HL-60/S4 (cell line): ENCODE data around the gene EEF1AKMT3.

ENCODE experiments used
- in situ Hi-C: fragments of 300-500 bp; cut with MboI; formaldehyde crosslinking; loops from 2 replicates; pipeline ENCODE4 v1.14.3; 2022; ENCODE audit warnings: low sequenced_read_pairs

Gene EEF1AKMT3

GRCh38 chr12:57750561-57751431 is 21.6 kb upstream of the EEF1AKMT3 start:
- in situ Hi-C loops = no loop called here

GRCh38 chr12:57751432-57751787 is 21.0 kb upstream of the EEF1AKMT3 start:
- in situ Hi-C loops = no loop called here

DNA sequence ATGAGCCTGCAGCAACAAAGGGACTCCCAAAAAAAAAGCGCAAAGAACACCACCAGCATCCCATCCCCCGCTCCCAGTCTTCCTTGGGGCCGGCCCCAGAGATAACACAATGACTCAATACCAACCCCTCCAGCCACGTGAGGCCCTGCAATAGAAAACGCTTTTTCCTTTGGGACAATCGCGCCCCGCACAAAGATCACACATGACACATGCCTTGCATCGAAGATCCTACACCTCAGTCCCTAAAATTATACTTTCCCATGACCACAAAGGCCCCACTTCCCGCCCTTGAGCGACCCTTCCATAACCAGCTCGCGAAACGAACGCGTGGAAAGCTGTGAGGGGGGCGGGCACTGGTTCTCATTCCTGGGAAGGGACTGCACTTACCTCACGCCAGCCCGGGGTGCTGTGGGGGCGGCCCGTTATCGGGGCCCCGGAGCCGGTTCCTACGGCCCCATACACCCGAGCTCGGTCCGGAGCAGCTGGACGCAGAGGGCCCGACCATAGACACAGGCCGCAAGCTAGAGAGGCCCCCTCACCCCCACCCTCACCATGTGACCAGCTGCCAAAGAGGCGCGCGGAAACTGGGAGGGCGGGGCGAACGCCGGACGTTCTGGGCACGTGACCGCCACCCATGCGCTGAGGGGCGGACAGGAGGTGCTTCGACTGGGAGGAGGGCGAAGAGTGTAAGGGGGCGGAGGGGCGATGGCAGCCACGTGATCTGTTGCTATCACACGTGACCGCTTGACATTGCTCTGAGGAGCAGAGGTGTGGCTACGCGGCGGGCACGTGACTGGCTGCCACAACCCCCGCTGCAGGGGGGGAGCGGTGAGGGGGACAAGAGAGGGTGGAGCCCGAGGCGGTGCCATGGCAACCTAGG is 20.4 kb upstream of the EEF1AKMT3 start, which contains the start of gene CDK4:
CDK4 (minus strand) TSS at position 523 of the 880 bp plus-strand sequence. CDS start 593 bp downstream, outside the sequence.
- in situ Hi-C loops = no loop called here

GRCh38 chr12:57752668-57753000 is 19.8 kb upstream of the EEF1AKMT3 start:
- in situ Hi-C loops = no loop called here

DNA sequence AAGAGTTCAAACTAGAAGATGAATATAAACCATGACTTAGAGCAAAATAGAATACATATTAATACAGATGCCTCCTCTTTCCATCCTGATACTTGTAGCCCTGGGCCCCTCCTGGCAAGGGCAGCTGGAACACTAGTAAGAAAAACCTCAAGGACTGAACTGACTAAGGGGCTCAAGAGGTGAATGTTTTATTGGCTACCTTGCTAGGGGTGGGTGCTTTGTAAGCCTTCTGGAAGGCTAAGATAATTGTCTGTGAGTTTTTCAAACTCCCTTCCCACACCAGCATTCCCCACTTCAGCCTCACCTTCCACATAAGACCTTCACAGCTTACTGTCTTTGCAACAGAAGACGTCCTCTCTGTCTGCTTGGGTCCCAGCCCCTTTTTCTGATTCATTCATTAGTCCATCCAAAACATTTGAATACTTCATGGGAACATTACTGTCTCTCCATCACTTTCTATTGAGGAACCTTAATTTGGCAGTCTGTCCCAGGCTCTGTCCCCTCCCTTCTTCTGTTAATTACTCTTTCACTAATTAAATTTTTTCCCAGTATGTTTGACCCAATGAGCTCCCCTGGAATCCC is 18.6 kb upstream of the EEF1AKMT3 start:
- in situ Hi-C loops = no loop called here

- in situ Hi-C loops = no loop called here
Measured at GRCh38 chr12:57754411-57755193, 17.8 kb upstream of the EEF1AKMT3 start, which contains the start of gene MARCHF9. MARCHF9 (plus strand) TSS chr12:57755103; CDS start chr12:57755529, 426 bp downstream.

GRCh38 chr12:57755194-57755453 is 17.3 kb upstream of the EEF1AKMT3 start:
- in situ Hi-C loops = no loop called here

DNA sequence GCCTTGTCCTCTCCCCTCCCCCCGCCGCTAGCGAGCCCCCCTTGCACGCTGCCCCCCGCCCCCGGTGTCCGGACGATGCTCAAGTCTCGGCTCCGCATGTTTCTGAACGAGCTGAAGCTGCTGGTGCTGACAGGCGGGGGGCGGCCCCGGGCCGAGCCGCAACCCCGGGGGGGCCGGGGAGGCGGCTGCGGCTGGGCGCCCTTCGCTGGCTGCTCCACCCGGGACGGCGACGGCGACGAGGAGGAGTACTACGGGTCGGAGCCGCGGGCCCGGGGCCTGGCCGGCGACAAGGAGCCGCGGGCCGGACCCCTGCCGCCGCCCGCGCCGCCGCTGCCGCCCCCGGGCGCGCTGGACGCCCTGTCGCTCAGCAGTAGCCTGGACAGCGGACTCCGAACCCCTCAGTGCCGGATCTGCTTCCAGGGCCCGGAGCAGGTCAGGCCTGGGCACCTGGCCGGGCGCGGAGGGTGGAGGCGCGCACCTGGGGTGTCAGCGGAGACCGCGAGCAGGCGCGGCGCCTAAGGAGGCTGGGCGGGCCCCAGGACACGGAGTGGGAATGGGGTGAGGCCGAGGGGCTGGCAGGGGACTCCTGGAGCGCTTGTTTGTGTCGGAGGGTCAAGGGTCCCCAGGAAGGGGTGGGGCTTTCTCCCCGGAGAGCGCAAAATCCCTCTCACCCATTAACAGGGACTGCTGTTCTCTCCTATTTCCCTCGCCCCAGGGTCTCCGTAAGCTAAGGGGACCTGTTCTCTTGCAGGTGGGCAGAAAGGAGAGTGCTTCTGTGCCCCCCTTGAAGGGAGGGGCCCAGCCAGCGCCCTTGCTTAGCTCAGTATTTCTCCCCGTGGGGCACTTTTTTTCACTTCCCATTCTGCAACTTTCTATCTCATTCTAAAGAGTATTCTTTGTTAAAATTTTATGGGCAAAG is 16.7 kb upstream of the EEF1AKMT3 start:
- in situ Hi-C loops = no loop called here

DNA sequence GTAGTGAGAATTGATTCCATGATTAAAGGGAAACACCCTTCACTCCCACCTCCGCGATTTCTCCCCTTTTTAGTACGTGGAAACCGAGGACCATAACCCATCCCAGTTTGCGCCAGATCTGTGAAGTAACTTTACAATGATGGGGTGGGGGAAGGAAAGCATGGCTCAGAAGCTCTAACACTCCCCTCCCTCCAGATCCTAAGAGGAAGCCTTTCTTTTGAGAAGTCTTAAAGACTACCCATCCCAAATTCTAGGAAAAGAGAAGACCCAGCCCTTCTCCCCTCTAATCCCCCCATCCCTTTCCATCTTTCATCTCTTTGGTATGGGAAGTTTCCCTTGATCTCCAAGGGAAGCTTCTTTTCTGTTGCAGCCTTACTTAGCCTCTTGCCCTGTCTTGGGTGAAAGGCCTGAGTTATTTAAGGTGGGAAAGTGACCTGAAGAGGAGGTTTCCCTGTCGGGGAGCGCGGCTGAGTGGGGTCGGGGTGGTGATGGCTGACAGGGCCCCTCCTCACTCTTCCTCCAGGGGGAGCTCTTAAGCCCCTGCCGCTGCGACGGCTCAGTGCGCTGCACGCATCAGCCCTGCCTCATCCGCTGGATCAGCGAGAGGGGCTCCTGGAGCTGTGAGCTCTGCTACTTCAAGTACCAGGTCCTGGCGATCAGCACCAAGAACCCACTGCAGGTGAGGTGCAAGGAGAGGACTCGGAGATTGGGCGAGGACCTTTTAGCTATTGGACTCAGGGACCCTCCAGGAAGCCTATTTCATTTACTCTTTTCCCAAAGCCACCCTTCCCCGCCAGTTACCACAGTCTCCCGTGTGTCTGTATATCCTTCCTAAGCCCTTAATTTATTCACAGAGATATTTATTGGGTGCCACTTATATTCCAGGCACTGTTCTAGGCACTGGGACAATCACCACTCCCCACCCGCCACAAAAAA is 15.7 kb upstream of the EEF1AKMT3 start:
- in situ Hi-C loops = no loop called here

DNA sequence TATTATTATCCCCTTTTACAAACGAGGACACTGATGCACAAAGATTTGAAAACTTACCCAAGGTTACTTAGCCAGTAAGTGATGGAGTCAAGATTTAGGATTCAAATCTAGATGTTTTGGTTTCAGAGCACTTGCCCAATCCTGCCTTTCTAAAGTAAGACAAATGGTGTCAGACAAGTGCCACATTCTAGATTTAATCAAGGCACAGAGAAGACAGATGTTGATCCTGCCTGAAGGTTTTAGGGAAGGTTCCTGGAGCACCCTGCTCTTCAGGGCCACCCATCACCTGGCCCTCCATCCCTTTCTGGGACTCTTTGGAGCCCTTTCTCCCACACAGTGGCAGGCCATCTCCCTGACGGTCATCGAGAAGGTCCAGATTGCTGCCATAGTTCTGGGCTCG is 14.6 kb upstream of the EEF1AKMT3 start:
- in situ Hi-C loops = no loop called here

GRCh38 chr12:57758552-57759359 is 13.7 kb upstream of the EEF1AKMT3 start:
- in situ Hi-C loops = no loop called here

- in situ Hi-C loops = no loop called here
Measured at GRCh38 chr12:57759360-57759980, 12.9 kb upstream of the EEF1AKMT3 start.

GRCh38 chr12:57760347-57760982 is 11.9 kb upstream of the EEF1AKMT3 start:
- in situ Hi-C loops = no loop called here

GRCh38 chr12:57761391-57761998 is 10.9 kb upstream of the EEF1AKMT3 start:
- in situ Hi-C loops = no loop called here

- in situ Hi-C loops = no loop called here
Measured at GRCh38 chr12:57762463-57762862, 10.0 kb upstream of the EEF1AKMT3 start.

DNA sequence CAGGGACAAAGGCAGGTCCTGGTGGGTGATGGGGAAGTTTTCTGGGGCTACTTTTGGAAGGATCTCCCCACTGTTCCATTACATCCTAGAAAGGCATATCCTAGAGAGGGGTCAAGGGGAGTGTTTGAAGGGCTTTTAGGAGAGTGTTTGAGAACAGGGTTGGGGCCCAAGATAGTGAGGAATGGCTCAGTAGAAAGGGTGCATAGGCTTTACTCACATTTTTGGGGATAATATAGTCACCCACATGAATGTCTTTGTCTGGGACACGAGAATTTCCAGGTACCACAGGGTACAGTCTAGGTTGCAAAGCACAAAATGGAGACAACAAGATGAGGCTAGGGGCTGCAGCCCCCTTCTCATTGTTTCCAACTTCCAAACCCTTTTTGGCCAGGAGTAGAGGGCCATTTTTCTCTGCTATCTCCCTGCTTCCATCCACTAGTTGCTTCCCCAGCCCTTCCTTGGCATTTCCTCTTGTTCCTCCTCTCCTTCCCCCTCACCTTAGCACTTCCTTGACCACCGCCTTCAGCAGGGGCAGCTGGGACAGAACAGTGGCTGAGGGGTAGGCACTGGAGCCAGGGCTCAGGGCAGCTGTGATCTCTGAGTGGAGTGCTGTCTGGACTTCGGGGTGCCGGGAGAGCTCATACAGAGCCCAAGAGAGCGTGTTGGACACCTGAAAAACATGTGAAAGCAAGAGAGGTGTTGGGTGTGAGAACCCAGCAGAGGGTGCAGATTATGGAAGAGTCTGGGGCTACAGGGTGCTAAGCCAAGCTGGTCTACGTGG is 8.3 kb upstream of the EEF1AKMT3 start:
- in situ Hi-C loops = no loop called here
